Measurements from ENCODE around the gene SNX8.

- TF ChIP-seq CTCF (IDR thresholded peaks at IDR 0.05) (no peak), POLR2AphosphoS5 (IDR thresholded peaks at IDR 0.05) (no peak), POLR2A (IDR thresholded peaks at IDR 0.05) (no peak), EP300 (IDR thresholded peaks at IDR 0.05) (no peak)
These were observed 102.3 kb downstream of the SNX8 start for GRCh38 chr7:2211926-2212325.
